HepG2 (cell line): ENCODE measurements around the gene GSTM2. TPM values are rescaled to one million over a fixed set of nuclear protein-coding genes. Genes with fewer than 3 reads are reported as not detected.
"Not testable (repeated sequence)": the region's sequence is repeated elsewhere in the genome, so short reads cannot be mapped to it uniquely, and the experiment has no call there.

Experiments
- ATAC-seq: fragments of 200-7000 bp; cut with Tn5 transposase; 3 replicates; pipeline ENCODE4 v1.9.1; 2020; ENCODE audit warnings: mild to moderate bottlenecking, moderate library complexity
- BruUV-seq: library from RNA; stranded (reverse); fragments of 400-500 nt; replicated peaks from 2 replicates; lab custom pipeline; 2021; lab: Mats Ljungman, UMichigan
- CTCF ChIA-PET: fragments of 300-600 bp; formaldehyde crosslinking; extraction: SDS; loops from one replicate; lab custom pipeline; 2021; ENCODE audit warnings: low total read pairs, inconsistent platforms, low intra/inter-chr PET ratio; lab: Yijun Ruan, JAX
- POLR2A ChIA-PET: fragments of 350-600 bp; sonication (Branson Sonifier 250); formaldehyde crosslinking; loops from one replicate; lab custom pipeline; 2020; ENCODE audit warnings: antibody characterized with exemption, inconsistent platforms; lab: Yijun Ruan, JAX
- DNase-seq: peaks from one replicate; pipeline ENCODE4 v3.0.0-alpha.2; 2015; ENCODE audit warnings: low spot score
- FAIRE-seq: peaks from 3 replicates; lab custom pipeline; 2011; peaks lifted over from hg19 to GRCh38; lab: Jason Lieb, UNC
- H2AFZ ChIP-seq: one replicate; pipeline ENCODE4 v1.6.1; 2011; ENCODE audit warnings: low read length, inconsistent platforms
- H3K27ac ChIP-seq: fragments of 300-600 bp; 3 replicates; pipeline ENCODE4 v1.8.0; 2011; ENCODE audit warnings: mixed run types, mild to moderate bottlenecking, mixed read lengths, low read length, inconsistent platforms; ENCODE audit not compliant: insufficient read depth; ENCODE audit errors: extremely low read length
- H3K27me3 ChIP-seq, 2 experiments: fragments of 200-600 bp in 1 of 2; 2 replicates in 1 of 2; 3 replicates in 1 of 2; pipeline versions ENCODE4 v1.6.0 to v1.8.0; 2011; ENCODE audit warnings: low read length in 2 of 2, mild to moderate bottlenecking in 2 of 2, moderate library complexity in 2 of 2, inconsistent platforms in 1 of 2; ENCODE audit not compliant: insufficient read depth in 2 of 2, control insufficient read depth in 1 of 2
- H3K36me3 ChIP-seq, 2 experiments: fragments of 200-600 bp in 1 of 2; replicated peaks in 1 of 2; 2 replicates in 1 of 2; 3 replicates in 1 of 2; pipeline versions ENCODE4 v1.5.1 to v1.8.0; 2011; ENCODE audit warnings: low read length in 2 of 2, inconsistent platforms in 1 of 2; ENCODE audit not compliant: insufficient read depth in 2 of 2, control insufficient read depth in 1 of 2
- H3K4me1 ChIP-seq: 2 replicates; pipeline ENCODE4 v1.5.1; 2012; ENCODE audit warnings: low read length, inconsistent platforms; ENCODE audit not compliant: insufficient read depth
- H3K4me2 ChIP-seq: 2 replicates; pipeline ENCODE4 v1.6.0; 2011; ENCODE audit warnings: low read depth, low read length, inconsistent platforms
- H3K4me3 ChIP-seq, 3 experiments: fragments of 200-600 bp in 1 of 3; sonication (generic), shearing (Covaris generic) in 1 of 3; replicated peaks in 1 of 3; 2 replicates each; pipeline ENCODE4 v1.5.1; 2011 to 2016; ENCODE audit warnings: low read length in 3 of 3, inconsistent platforms in 2 of 3, low read depth in 2 of 3, mild to moderate bottlenecking in 2 of 3, control low read depth in 1 of 3, mixed read lengths in 1 of 3; ENCODE audit not compliant: insufficient read depth in 1 of 3
- H3K79me2 ChIP-seq: one replicate; pipeline ENCODE4 v1.6.1; 2011; ENCODE audit warnings: low read length, inconsistent platforms; ENCODE audit not compliant: insufficient read depth
- H3K9ac ChIP-seq: 2 replicates; pipeline ENCODE4 v1.6.0; 2011; ENCODE audit warnings: mild to moderate bottlenecking, low read depth, low read length, inconsistent platforms; ENCODE audit not compliant: insufficient read depth
- H3K9me3 ChIP-seq: 2 replicates; pipeline ENCODE4 v1.5.1; 2012; ENCODE audit warnings: mild to moderate bottlenecking, low read length
- H4K20me1 ChIP-seq: 2 replicates; pipeline ENCODE4 v1.6.0; 2011; ENCODE audit warnings: inconsistent platforms, mild to moderate bottlenecking, low read length, moderate library complexity; ENCODE audit not compliant: insufficient read depth
- WGBS: methylation state at CpG from one replicate; pipeline ENCODE4 v1.1.6; 2017; ENCODE audit warnings: low lambda C conversion rate; 5-methylcytosine and 5-hydroxymethylcytosine counted together
- in situ Hi-C: cut with HindIII; loops from 2 replicates; pipeline ENCODE4 v1.10.0; 2017; ENCODE audit warnings: low pct_unique_long_range_greater_than_20kb; ENCODE audit not compliant: extremely low pct_ligation_motif_present
- intact Hi-C: fragments of 100-400 bp; cut with micrococcal nuclease; formaldehyde crosslinking; loops from one replicate; pipeline ENCODE4 v1.10.0; 2022; ENCODE audit not compliant: unreplicated experiment
- polyA plus RNA-seq, 8 experiments: library from polyadenylated mRNA; depleted of rRNA in 3 of 8; stranded (reverse) in 7 of 8; unstranded in 1 of 8; fragments of >200 nt; fragmentation: Illumina TruSeq in 4 of 8; extraction: Trizol in 4 of 8; gene quantifications; 2 replicates each; pipeline versions ENCODE4 v1.2.1 to v1.2.3, GENCODE V29; 2011 to 2016; ENCODE audit warnings: low read depth in 4 of 8, missing spikeins in 1 of 8, mixed read lengths in 1 of 8; ENCODE audit not compliant: insufficient read depth in 1 of 8
- total RNA-seq, 5 experiments: library from RNA; depleted of rRNA; stranded (reverse); fragments of >200 nt; fragmentation: Illumina TruSeq; extraction: Trizol; gene quantifications; 2 replicates each; pipeline ENCODE4 v1.2.3, GENCODE V29; 2016; ENCODE audit warnings: low read depth in 1 of 5

The GSTM2 gene
- total and polyA plus RNA-seq, 2 of the 13 experiments (the other 11 are each of a cell fraction or from before 2014, with no cell fraction given) = 7.0 to 15.0 TPM

DNA sequence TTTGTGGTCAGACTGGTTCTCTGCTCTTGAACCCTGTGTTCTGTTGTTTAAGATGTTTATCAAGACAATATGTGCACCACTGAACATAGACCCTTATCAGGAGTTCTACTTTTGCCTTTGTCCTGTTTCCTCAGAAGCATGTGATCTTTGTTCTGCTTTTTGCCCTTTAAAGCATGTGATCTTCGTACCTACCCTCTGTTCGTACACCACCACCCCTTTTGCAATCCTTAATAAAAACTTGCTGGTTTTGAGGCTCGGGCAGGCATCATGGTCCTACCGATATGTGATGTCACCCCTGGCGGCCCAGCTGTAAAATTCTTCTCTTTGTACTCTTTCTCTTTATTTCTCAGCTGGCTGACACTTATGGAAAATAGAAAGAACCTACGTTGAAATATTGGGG, 16.9 kb downstream of the GSTM2 start:
- DNase-seq, H3K79me2 ChIP-seq, CTCF ChIA-PET, H3K36me3 ChIP-seq, H3K4me3 ChIP-seq, BruUV-seq, intact Hi-C loops, H2AFZ ChIP-seq, H3K4me2 ChIP-seq, FAIRE-seq, in situ Hi-C loops, H4K20me1 ChIP-seq, H3K9me3 ChIP-seq, ATAC-seq, H3K4me1 ChIP-seq, POLR2A ChIA-PET, H3K27me3 ChIP-seq, H3K9ac ChIP-seq, H3K27ac ChIP-seq: not testable (repeated sequence)
- WGBS = 30% methylated on average over 6 of the region's 6 CpGs

DNA sequence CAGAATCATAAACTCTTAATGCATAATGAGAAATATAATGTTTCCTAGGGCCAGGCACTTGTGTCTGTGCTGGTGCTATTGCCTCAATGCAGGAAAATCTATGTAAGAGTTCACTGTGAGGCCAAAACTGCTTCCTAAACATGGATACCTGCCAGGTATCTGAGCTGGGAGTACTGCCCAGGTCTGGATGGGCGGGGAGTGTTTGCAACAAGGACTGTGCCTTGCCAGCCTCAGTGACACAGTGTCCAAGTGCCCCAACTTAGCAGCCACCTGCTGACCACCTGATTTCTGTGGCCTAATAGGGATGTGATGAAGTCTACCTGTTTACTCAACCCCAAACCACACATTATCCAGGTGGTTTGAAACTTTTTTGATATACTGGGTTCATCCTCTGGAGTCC, 17.5 kb downstream of the GSTM2 start:
- intact Hi-C loops, H3K27me3 ChIP-seq, H3K4me1 ChIP-seq, H2AFZ ChIP-seq, H3K9me3 ChIP-seq, H3K79me2 ChIP-seq, BruUV-seq, FAIRE-seq, CTCF ChIA-PET, H3K36me3 ChIP-seq, in situ Hi-C loops, H3K4me3 ChIP-seq, POLR2A ChIA-PET, H4K20me1 ChIP-seq, H3K27ac ChIP-seq, H3K9ac ChIP-seq, DNase-seq, H3K4me2 ChIP-seq, ATAC-seq: not testable (repeated sequence)
- WGBS = no CpG with 5 or more reads among the region's 1 CpG

DNA sequence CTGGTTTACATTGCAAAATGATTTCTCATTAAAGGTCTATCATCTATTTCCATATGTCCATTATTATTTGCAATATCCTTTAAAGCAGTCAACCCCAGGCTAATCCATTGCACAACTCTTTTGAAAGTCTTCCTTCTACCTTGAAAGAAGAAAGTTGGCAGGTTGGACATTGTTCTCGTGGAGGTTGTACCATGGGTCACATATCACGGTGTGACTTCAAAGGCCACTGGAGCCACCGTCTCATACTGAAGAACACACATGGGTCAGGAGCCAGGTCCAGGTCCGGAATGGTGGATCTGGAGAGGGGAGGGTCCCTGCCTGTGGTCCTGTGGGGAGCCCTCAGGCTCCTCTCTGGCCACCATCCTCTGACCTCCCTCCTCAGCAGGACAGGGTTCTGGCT, 18.0 kb downstream of the GSTM2 start:
- H3K9me3 ChIP-seq, H3K4me1 ChIP-seq, H4K20me1 ChIP-seq, intact Hi-C loops, DNase-seq, POLR2A ChIA-PET, H2AFZ ChIP-seq, in situ Hi-C loops, H3K36me3 ChIP-seq, H3K9ac ChIP-seq, H3K4me2 ChIP-seq, H3K79me2 ChIP-seq, FAIRE-seq, CTCF ChIA-PET, BruUV-seq, H3K27me3 ChIP-seq, H3K27ac ChIP-seq, H3K4me3 ChIP-seq, ATAC-seq: not testable (repeated sequence)
- WGBS = 0% methylated on average over 1 of the region's 4 CpGs

DNA sequence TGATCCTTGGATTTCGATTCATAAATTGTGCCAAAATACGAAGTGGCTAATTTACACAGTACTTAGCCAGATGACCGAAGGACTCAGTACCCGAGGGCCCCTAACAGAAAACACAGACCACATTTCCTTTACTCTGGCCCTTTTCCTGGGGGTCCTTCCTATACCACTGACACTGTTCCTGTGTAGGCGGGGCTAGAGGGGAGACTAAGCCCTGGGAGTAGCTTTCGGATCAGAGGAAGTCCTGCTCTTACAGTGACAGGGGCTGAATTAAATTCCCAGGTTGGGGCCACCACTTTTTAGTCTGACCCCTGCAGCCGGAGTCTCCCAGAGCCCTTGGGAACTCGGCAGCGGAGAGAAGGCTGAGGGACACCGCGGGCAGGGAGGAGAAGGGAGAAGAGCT, 19.3 kb downstream of the GSTM2 start:
- FAIRE-seq, H3K4me1 ChIP-seq, POLR2A ChIA-PET, H3K79me2 ChIP-seq, in situ Hi-C loops, ATAC-seq, H3K27ac ChIP-seq, H3K9me3 ChIP-seq, intact Hi-C loops, H2AFZ ChIP-seq, CTCF ChIA-PET, H4K20me1 ChIP-seq, H3K4me3 ChIP-seq, H3K9ac ChIP-seq, H3K4me2 ChIP-seq, DNase-seq, BruUV-seq, H3K36me3 ChIP-seq, H3K27me3 ChIP-seq: not testable (repeated sequence)
- WGBS = 100% methylated on average over 3 of the region's 11 CpGs
